ENCODE measurements around the gene CCDC33.

DNA sequence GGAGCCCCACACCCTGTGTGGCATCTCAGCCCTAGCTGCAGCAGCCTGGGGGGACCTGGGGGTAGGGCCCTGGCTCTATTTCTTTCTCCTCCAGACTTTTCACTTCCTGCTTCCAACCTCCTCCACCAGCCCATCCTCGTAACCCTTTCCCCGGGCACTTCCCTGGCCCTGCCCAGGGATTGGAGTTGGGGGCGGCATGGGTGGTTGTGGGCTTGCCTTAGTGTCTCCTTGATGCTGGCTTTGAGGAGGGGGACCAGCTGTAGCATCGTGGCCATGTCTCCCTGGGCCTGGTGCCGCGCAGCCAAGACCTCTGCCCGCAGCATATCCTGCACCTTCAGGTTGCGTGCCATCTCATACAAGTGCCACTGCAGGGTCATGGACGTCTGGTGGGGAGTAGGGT, 103.2 kb downstream of the CCDC33 start:
- TF ChIP-seq, protein P1, sequence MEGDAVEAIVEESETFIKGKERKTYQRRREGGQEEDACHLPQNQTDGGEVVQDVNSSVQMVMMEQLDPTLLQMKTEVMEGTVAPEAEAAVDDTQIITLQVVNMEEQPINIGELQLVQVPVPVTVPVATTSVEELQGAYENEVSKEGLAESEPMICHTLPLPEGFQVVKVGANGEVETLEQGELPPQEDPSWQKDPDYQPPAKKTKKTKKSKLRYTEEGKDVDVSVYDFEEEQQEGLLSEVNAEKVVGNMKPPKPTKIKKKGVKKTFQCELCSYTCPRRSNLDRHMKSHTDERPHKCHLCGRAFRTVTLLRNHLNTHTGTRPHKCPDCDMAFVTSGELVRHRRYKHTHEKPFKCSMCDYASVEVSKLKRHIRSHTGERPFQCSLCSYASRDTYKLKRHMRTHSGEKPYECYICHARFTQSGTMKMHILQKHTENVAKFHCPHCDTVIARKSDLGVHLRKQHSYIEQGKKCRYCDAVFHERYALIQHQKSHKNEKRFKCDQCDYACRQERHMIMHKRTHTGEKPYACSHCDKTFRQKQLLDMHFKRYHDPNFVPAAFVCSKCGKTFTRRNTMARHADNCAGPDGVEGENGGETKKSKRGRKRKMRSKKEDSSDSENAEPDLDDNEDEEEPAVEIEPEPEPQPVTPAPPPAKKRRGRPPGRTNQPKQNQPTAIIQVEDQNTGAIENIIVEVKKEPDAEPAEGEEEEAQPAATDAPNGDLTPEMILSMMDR (IDR thresholded peaks at IDR 0.05): no peak
- TF ChIP-seq POLR2A (IDR thresholded peaks at IDR 0.05): no peak
